PC-3 (cell line): Measurements from ENCODE around the gene RBBP8NL. TPM values are rescaled to one million over a fixed set of nuclear protein-coding genes. Genes with fewer than 3 reads are reported as not detected.

Experiments
- ATAC-seq: fragments of 200-7000 bp; cut with Tn5 transposase; 2 replicates; pipeline ENCODE4 v1.9.1; 2020; ENCODE audit warnings: mild to moderate bottlenecking, moderate library complexity
- BruUV-seq: library from RNA; stranded (reverse); fragments of 400-500 nt; replicated peaks from 2 replicates; lab custom pipeline; 2021; lab: Mats Ljungman, UMichigan
- CTCF ChIA-PET: fragments of 300-600 bp; sonication (Branson Sonifier 250); formaldehyde crosslinking; loops from one replicate; lab custom pipeline; 2022; ENCODE audit warnings: antibody characterized with exemption; lab: Charles Lee
- POLR2A ChIA-PET: fragments of 300-600 bp; sonication (Branson Sonifier 250); formaldehyde crosslinking; loops from one replicate; lab custom pipeline; 2022; ENCODE audit warnings: antibody characterized with exemption; ENCODE audit not compliant: unreplicated experiment; lab: Charles Lee
- DNase-seq: peaks from one replicate; pipeline ENCODE4 v3.0.0-alpha.2; 2015
- H2AFZ ChIP-seq: fragments of 300-600 bp; sonication (generic); 2 replicates; pipeline ENCODE4 v1.6.0; 2016; ENCODE audit warnings: antibody characterized with exemption, low read length
- H3F3A ChIP-seq: fragments of 300-600 bp; sonication (generic); one replicate; pipeline ENCODE4 v1.6.0; 2017; ENCODE audit warnings: antibody characterized with exemption, low read length, control low read depth, mild to moderate bottlenecking; ENCODE audit not compliant: unreplicated experiment
- H3K27ac ChIP-seq: fragments of 300-600 bp; sonication (generic); 2 replicates; pipeline ENCODE4 v1.5.1; 2016; ENCODE audit warnings: mild to moderate bottlenecking, low read length
- H3K27me3 ChIP-seq: fragments of 300-600 bp; sonication (generic); 2 replicates; pipeline ENCODE4 v1.6.1; 2016; ENCODE audit warnings: low read length, mixed read lengths
- H3K36me3 ChIP-seq: fragments of 300-600 bp; sonication (generic); 2 replicates; pipeline ENCODE4 v1.6.1; 2016; ENCODE audit warnings: low read depth, mixed run types, low read length, mixed read lengths
- H3K4me1 ChIP-seq: fragments of 300-600 bp; sonication (generic); 2 replicates; pipeline ENCODE4 v1.5.1; 2016; ENCODE audit warnings: low read length; ENCODE audit not compliant: insufficient read depth
- H3K4me2 ChIP-seq: fragments of 300-600 bp; sonication (generic); 2 replicates; pipeline ENCODE4 v1.6.0; 2016; ENCODE audit warnings: low read length
- H3K4me3 ChIP-seq: fragments of 300-600 bp; sonication (generic); 2 replicates; pipeline ENCODE4 v1.5.1; 2016; ENCODE audit warnings: mild to moderate bottlenecking, low read length, mixed read lengths
- H3K79me2 ChIP-seq: fragments of 300-600 bp; sonication (generic); 2 replicates; pipeline ENCODE4 v1.6.1; 2017; ENCODE audit warnings: low read length, mixed read lengths
- H3K9ac ChIP-seq: fragments of 300-600 bp; sonication (generic); 2 replicates; pipeline ENCODE4 v1.6.0; 2016; ENCODE audit warnings: mild to moderate bottlenecking, low read length
- H3K9me2 ChIP-seq: fragments of 300-600 bp; sonication (generic); replicated peaks from 2 replicates; pipeline ENCODE4 v1.6.1; 2016; ENCODE audit warnings: mixed run types, low read length, mixed read lengths
- H3K9me3 ChIP-seq: fragments of 300-600 bp; sonication (generic); 2 replicates; pipeline ENCODE4 v1.6.1; 2016; ENCODE audit warnings: low read length, mixed read lengths
- H4K20me1 ChIP-seq: fragments of 300-600 bp; sonication (generic); 2 replicates; pipeline ENCODE4 v1.6.1; 2016; ENCODE audit warnings: low read length, mixed read lengths
- EZH2 ChIP-seq: fragments of 300-600 bp; sonication (generic); IDR thresholded peaks from one replicate; pipeline ENCODE4 v1.6.1; 2017; ENCODE audit warnings: antibody characterized with exemption, mild to moderate bottlenecking, low read length; ENCODE audit not compliant: unreplicated experiment
- EZH2phosphoT487 ChIP-seq: fragments of 300-600 bp; sonication (generic); IDR thresholded peaks from 2 replicates; pipeline ENCODE4 v1.6.1; 2018; ENCODE audit warnings: mild to moderate bottlenecking, antibody characterized with exemption, low read length, borderline replicate concordance
- intact Hi-C: fragments of 100-400 bp; cut with micrococcal nuclease; formaldehyde crosslinking; loops from 2 replicates; pipeline ENCODE4 v1.9.0; 2023
- total RNA-seq: library from RNA; depleted of rRNA; stranded (reverse); fragments of >200 nt; gene quantifications from 2 replicates; pipeline ENCODE4 v1.2.3, GENCODE V29; 2014
- TF ChIP-seq, protein P1 (sequence below): fragments of 300-600 bp; sonication (generic); conservative IDR thresholded peaks from 2 replicates; pipeline ENCODE4 v1.5.1; 2017; ENCODE audit warnings: antibody characterized with exemption, low read depth, mild to moderate bottlenecking, low read length

RBBP8NL gene
- total RNA-seq, 1 experiment from 2014 or later, result 9.4 TPM

GRCh38 chr20:62411479-62412193 lies 15.7 kb downstream of the RBBP8NL start:
- no peak overlapping the region for H3K4me2 ChIP-seq

DNA sequence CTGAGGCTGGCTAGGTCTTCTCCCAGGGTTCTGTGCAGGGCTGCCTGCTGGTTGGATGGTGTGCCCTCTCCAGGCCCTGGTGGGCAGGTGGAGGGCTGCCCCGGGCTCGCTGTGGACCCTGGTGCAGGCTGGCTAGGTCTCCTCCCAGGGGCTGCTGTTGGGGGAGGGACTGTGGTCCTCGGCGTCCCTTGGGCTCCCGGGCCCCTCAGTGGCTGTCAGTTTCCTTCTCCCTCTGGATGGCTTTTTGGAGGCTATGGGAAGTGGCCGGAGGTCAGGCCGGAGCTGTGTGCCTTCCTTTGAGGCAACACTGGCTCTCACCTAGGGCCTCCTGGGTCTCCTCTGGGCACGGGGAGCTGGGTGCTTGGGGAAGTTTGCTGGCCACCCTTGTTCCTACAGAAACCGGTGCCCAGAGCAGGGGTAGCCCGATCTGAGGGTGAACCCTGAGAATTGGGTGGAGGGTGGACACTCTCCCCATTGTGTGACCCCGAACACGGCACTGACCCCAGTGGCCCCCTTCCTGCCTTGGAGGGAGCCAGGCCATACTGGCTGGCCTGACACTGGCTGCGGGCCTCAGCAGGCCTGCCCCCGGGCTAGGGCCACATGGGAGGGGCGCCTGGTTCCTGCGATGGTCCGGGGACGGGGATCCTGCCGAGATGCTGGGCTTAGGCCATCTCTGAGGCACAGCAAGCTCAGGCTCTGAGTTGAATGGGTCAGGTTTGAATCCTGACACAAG lies 16.4 kb downstream of the RBBP8NL start:
- no peaks in the 10 kb centered on the region for H3K36me3 ChIP-seq
- H3F3A ChIP-seq, result no peaks in the 10 kb centered on the region
- H3K9ac ChIP-seq, result no peak overlapping the region
- ATAC-seq (no peak), DNase-seq (no peak)
- H3K27ac ChIP-seq, result no peak overlapping the region
- TF ChIP-seq, protein P1, sequence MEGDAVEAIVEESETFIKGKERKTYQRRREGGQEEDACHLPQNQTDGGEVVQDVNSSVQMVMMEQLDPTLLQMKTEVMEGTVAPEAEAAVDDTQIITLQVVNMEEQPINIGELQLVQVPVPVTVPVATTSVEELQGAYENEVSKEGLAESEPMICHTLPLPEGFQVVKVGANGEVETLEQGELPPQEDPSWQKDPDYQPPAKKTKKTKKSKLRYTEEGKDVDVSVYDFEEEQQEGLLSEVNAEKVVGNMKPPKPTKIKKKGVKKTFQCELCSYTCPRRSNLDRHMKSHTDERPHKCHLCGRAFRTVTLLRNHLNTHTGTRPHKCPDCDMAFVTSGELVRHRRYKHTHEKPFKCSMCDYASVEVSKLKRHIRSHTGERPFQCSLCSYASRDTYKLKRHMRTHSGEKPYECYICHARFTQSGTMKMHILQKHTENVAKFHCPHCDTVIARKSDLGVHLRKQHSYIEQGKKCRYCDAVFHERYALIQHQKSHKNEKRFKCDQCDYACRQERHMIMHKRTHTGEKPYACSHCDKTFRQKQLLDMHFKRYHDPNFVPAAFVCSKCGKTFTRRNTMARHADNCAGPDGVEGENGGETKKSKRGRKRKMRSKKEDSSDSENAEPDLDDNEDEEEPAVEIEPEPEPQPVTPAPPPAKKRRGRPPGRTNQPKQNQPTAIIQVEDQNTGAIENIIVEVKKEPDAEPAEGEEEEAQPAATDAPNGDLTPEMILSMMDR, result no peak
- no peak for TF ChIP-seq EZH2
- TF ChIP-seq EZH2phosphoT487, result no peak
- no peaks in the 10 kb centered on the region for H3K9me2 ChIP-seq
- POLR2A ChIA-PET, result no interaction called here
- no peak overlapping the region for H2AFZ ChIP-seq
- H3K4me3 ChIP-seq, result no peak overlapping the region
- H3K9me3 ChIP-seq, result no peaks in the 10 kb centered on the region
- peak overlapping the region; percentile 73; the same call in 1 of the 2 replicates for H3K4me2 ChIP-seq
- no peaks in the 10 kb centered on the region for H4K20me1 ChIP-seq
- no peaks in the 10 kb centered on the region for H3K27me3 ChIP-seq
- intact Hi-C loops, result loop anchor here (2.0 to 5.0 kb wide), 2 partner anchors 76 to 86 kb away; no protein-coding TSS in a partner anchor
- peaks cover 12% of the 10 kb centered on the region for H3K4me1 ChIP-seq
- CTCF ChIA-PET, result interaction anchor here (1.8 kb wide), 1 partner anchor 205 kb away, joined by 5 read pairs; no protein-coding TSS in a partner anchor
- peaks cover 9% of the 10 kb centered on the region for H3K79me2 ChIP-seq
- BruUV-seq, result no TSS peak

More at GRCh38 chr20:62411479-62412193, 15.7 kb downstream of the RBBP8NL start:
- Histone ChIP-seq H3K79me2 (peaks cover 2% of the 10 kb centered on the region), H3K4me3 (no peak overlapping the region), H4K20me1 (no peaks in the 10 kb centered on the region), H3K9me2 (no peaks in the 10 kb centered on the region), H2AFZ (no peak overlapping the region), H3K9ac (no peak overlapping the region), H3F3A (no peaks in the 10 kb centered on the region), H3K36me3 (no peaks in the 10 kb centered on the region), H3K4me1 (peaks cover 7% of the 10 kb centered on the region), H3K27ac (no peak overlapping the region), H3K27me3 (no peaks in the 10 kb centered on the region), H3K9me3 (no peaks in the 10 kb centered on the region)
- ATAC-seq (no peak), DNase-seq (no peak)
- BruUV-seq, result no TSS peak
- ChIA-PET CTCF (no interaction called here), POLR2A (no interaction called here)
- intact Hi-C loops, result loop anchor here (2.0 to 5.0 kb wide), 2 partner anchors 76 to 85 kb away; no protein-coding TSS in a partner anchor
- no peak for TF ChIP-seq EZH2phosphoT487
- TF ChIP-seq, protein P1, result no peak
- TF ChIP-seq EZH2, result no peak
